Rectal smooth muscle tissue (tissue), 1 donor: ENCODE measurements around the gene SFR1.
"Not testable (repeated sequence)": the region's sequence is repeated elsewhere in the genome, so short reads cannot be mapped to it uniquely, and the experiment has no call there.

Experiments used
- H3K27ac ChIP-seq: one replicate; pipeline ENCODE4 v1.7.0; 2013; ENCODE audit warnings: low read depth, low read length, inconsistent platforms
- H3K27me3 ChIP-seq: one replicate; pipeline ENCODE4 v1.7.0; 2013; ENCODE audit warnings: low read length; ENCODE audit not compliant: control insufficient read depth, insufficient read depth
- H3K36me3 ChIP-seq: one replicate; pipeline ENCODE4 v1.7.0; 2013; ENCODE audit warnings: low read length; ENCODE audit not compliant: control insufficient read depth, insufficient read depth
- H3K4me1 ChIP-seq: one replicate; pipeline ENCODE4 v1.7.0; 2013; ENCODE audit warnings: low read length; ENCODE audit not compliant: control insufficient read depth, insufficient read depth
- H3K4me3 ChIP-seq: one replicate; pipeline ENCODE4 v1.7.0; 2013; ENCODE audit warnings: low read length
- H3K9ac ChIP-seq: one replicate; pipeline ENCODE4 v1.7.0; 2013; ENCODE audit warnings: low read length

Gene SFR1

DNA sequence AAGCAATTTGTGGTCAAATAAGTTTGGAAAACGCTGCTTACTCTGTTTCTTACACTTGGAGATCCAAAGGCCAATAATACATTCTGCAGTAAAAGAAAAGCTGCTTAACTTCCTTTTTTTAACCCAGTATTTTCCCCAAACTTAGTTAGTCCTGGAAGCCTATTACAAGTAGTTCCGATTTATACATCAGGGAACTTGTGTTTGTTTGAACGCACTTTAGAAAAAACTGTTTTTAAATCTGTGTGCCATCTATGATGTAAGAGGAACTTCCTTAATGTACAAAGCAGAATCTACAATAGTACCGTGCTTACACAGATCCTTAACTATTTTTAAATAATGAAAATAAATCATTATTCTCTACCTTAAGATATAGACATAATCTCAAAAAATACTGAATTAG lies 23.0 kb downstream of the SFR1 start:
- Histone ChIP-seq H3K36me3 (no peaks in the 10 kb centered on the region), H3K9ac (no peak overlapping the region), H3K4me3 (no peak overlapping the region), H3K4me1 (no peaks in the 10 kb centered on the region), H3K27ac (no peak overlapping the region), H3K27me3 (no peaks in the 10 kb centered on the region)

GRCh38 chr10:104146882-104147281 lies 24.9 kb downstream of the SFR1 start:
- Histone ChIP-seq H3K4me3 (no peak overlapping the region), H3K4me1 (no peaks in the 10 kb centered on the region), H3K36me3 (no peaks in the 10 kb centered on the region), H3K9ac (no peak overlapping the region), H3K27ac (no peak overlapping the region), H3K27me3 (no peaks in the 10 kb centered on the region)

DNA sequence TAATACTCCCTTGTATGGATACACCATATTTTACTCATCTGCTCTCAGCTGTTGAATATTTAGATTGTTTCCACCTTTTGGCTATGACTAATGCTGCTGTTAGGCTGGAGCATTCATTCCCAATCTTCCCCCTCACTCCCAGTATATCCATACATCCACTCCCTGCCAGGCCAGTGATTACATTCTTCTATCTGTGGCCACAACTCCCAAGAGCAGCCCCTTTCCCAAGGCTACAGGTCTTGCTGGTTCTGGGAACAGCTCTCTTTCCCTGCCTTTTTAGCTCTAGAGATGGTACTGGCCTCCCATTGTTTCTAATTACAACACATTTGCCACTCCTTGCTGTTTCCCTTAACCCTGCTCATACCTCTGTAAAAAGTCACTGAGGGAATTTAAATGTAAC lies 28.2 kb downstream of the SFR1 start:
- Histone ChIP-seq H3K9ac (no peak overlapping the region), H3K27me3 (no peaks in the 10 kb centered on the region), H3K4me3 (no peak overlapping the region), H3K36me3 (no peaks in the 10 kb centered on the region), H3K4me1 (no peaks in the 10 kb centered on the region), H3K27ac (no peak overlapping the region)

DNA sequence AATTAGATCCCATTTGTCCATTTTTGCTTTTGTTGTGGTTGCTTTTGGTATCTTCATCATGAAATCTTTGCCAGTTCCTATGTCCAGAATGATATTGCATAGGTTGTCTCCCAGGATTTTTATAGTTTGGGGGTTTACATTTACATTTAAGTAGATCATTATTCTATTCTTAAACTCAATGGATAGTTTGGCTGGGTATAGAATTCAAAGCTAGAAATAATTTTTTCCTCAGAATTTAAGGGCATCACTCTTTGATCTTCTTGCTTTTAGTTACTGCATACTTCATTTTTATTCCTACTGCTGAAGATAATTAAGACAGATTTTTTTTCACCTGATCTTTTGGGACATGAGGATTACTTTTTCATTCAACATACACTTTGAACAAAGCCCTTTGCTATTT lies 29.8 kb downstream of the SFR1 start:
- H3K36me3 ChIP-seq = no peaks in the 10 kb centered on the region
- no peak overlapping the region for H3K4me3 ChIP-seq
- H3K9ac ChIP-seq = no peak overlapping the region
- no peaks in the 10 kb centered on the region for H3K27me3 ChIP-seq
- no peak overlapping the region for H3K27ac ChIP-seq
- H3K4me1 ChIP-seq = no peaks in the 10 kb centered on the region

GRCh38 chr10:104155591-104155990 lies 33.6 kb downstream of the SFR1 start:
- Histone ChIP-seq H3K4me3 (no peak overlapping the region), H3K9ac (no peak overlapping the region), H3K27ac (no peak overlapping the region), H3K4me1 (no peaks in the 10 kb centered on the region), H3K27me3 (no peaks in the 10 kb centered on the region), H3K36me3 (no peaks in the 10 kb centered on the region)

- Histone ChIP-seq H3K4me1 (no peaks in the 10 kb centered on the region), H3K9ac (no peak overlapping the region), H3K27me3 (no peaks in the 10 kb centered on the region), H3K36me3 (no peaks in the 10 kb centered on the region), H3K27ac (no peak overlapping the region), H3K4me3 (no peak overlapping the region)
These were observed 48.8 kb downstream of the SFR1 start for GRCh38 chr10:104170610-104171254.

GRCh38 chr10:104174136-104174535 lies 52.2 kb downstream of the SFR1 start:
- not testable (repeated sequence) for H3K9ac ChIP-seq, H3K36me3 ChIP-seq, H3K27me3 ChIP-seq, H3K4me3 ChIP-seq, H3K4me1 ChIP-seq, H3K27ac ChIP-seq
